ENCODE measurements around the gene BAHD1.

BAHD1 gene

GRCh38 chr15:40506964-40507571 is 66.3 kb downstream of the BAHD1 start:
- DNase-seq: peak; percentile 72

- DNase-seq: no peak
These were observed 67.5 kb downstream of the BAHD1 start for GRCh38 chr15:40508216-40508615.

GRCh38 chr15:40510201-40510600 is 69.4 kb downstream of the BAHD1 start:
- DNase-seq: no peak

GRCh38 chr15:40511093-40511471 is 70.3 kb downstream of the BAHD1 start:
- DNase-seq: peak; percentile 55

GRCh38 chr15:40511472-40512133 is 70.8 kb downstream of the BAHD1 start:
- peak; percentile 64 for DNase-seq

GRCh38 chr15:40512440-40512839 is 71.7 kb downstream of the BAHD1 start:
- DNase-seq: no peak

- no peak for DNase-seq
These were observed 72.9 kb downstream of the BAHD1 start for GRCh38 chr15:40513609-40514008.

GRCh38 chr15:40516322-40516721 is 75.6 kb downstream of the BAHD1 start:
- DNase-seq: no peak
